ENCODE measurements around the gene FAM83D.

- TF ChIP-seq CTCF (IDR thresholded peaks at IDR 0.05; ENCODE audit: poor library complexity, severe bottlenecking) (no peak), MXI1 (conservative IDR thresholded peaks at IDR 0.05; ENCODE audit: poor library complexity, severe bottlenecking) (no peak), TAF1 (IDR thresholded peaks at IDR 0.05; ENCODE audit: low read depth) (no peak), SMC3 (conservative IDR thresholded peaks at IDR 0.05; ENCODE audit: poor library complexity) (no peak), POLR2AphosphoS5 (IDR thresholded peaks at IDR 0.05) (no peak), RAD21 (conservative IDR thresholded peaks at IDR 0.05) (no peak), EZH2 (IDR thresholded peaks at IDR 0.05; ENCODE audit: borderline replicate concordance, insufficient read depth, low read length, poor library complexity, severe bottlenecking) (no peak), EP300 (conservative IDR thresholded peaks at IDR 0.05; ENCODE audit: poor library complexity, severe bottlenecking) (no peak)
Measured at GRCh38 chr20:38950254-38950653, 24.0 kb downstream of the FAM83D start.
